ENCODE measurements around the gene TAS2R50.

DNA sequence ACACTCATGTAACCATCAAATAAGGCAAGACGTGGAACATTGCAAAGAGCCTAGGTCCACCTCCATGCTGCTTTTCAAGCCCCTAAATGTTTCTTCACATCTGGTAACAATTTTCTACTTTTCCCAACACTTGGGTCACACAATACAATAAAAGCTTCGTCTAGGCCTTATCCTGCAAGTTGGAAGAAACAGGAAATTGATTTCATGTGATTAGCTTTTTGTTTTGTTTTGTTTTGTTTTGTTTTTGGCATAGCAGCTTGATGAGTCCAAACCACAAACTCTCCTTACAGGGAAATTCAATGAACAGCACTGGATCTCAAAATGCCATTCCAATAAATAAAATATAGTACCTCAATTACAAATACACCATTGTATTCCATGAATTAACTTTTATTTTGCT is 19.3 kb downstream of the TAS2R50 start:
- no peak for TF ChIP-seq EZH2 (IDR thresholded peaks at IDR 0.05; ENCODE audit: low read length, missing control alignments)
- TF ChIP-seq, protein P1, sequence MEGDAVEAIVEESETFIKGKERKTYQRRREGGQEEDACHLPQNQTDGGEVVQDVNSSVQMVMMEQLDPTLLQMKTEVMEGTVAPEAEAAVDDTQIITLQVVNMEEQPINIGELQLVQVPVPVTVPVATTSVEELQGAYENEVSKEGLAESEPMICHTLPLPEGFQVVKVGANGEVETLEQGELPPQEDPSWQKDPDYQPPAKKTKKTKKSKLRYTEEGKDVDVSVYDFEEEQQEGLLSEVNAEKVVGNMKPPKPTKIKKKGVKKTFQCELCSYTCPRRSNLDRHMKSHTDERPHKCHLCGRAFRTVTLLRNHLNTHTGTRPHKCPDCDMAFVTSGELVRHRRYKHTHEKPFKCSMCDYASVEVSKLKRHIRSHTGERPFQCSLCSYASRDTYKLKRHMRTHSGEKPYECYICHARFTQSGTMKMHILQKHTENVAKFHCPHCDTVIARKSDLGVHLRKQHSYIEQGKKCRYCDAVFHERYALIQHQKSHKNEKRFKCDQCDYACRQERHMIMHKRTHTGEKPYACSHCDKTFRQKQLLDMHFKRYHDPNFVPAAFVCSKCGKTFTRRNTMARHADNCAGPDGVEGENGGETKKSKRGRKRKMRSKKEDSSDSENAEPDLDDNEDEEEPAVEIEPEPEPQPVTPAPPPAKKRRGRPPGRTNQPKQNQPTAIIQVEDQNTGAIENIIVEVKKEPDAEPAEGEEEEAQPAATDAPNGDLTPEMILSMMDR (conservative IDR thresholded peaks at IDR 0.05 in 1 of 2, IDR thresholded peaks at IDR 0.05 in 1 of 2; ENCODE audit: low read depth in 1 of 2, low read length in 2 of 2), result no peak

All from fibroblast of lung (primary cell).